Brain microvascular endothelial cell (primary cell): ENCODE results near the gene ANGPTL7.

Experiments
- DNase-seq: peaks from one replicate; pipeline ENCODE4 v3.0.0-alpha.2; 2020
- H3K27ac ChIP-seq: fragments of 250-450 bp; sonication (Bioruptor Pico); 2 replicates; pipeline ENCODE4 v1.5.1; 2020; ENCODE audit warnings: mild to moderate bottlenecking, moderate library complexity
- H3K27me3 ChIP-seq: fragments of 250-450 bp; sonication (Bioruptor Pico); replicated peaks from 2 replicates; pipeline ENCODE4 v1.5.1; 2020; ENCODE audit warnings: mild to moderate bottlenecking
- H3K36me3 ChIP-seq: fragments of 250-450 bp; sonication (Bioruptor Pico); replicated peaks from 2 replicates; pipeline ENCODE4 v1.5.1; 2020; ENCODE audit warnings: mild to moderate bottlenecking
- H3K4me3 ChIP-seq: 2 replicates; pipeline ENCODE4 v1.5.1; 2011; ENCODE audit warnings: low read depth, mild to moderate bottlenecking, control low read depth, low read length, moderate library complexity
- CTCF ChIP-seq: IDR thresholded peaks from 2 replicates; pipeline ENCODE4 v1.5.1; 2011; ENCODE audit warnings: low read depth, mild to moderate bottlenecking, moderate library complexity, low read length, control low read depth, inconsistent platforms; ENCODE audit errors: missing control alignments
- in situ Hi-C: cut with HindIII; loops from 2 replicates; pipeline ENCODE4 v1.10.0; 2017; ENCODE audit warnings: low sequenced_read_pairs, low pct_ligation_motif_present

The ANGPTL7 gene

GRCh38 chr1:11145741-11146140 lies 43.4 kb upstream of the ANGPTL7 start:
- H3K27me3 ChIP-seq = no peaks in the 10 kb centered on the region
- no peak overlapping the region for H3K4me3 ChIP-seq
- TF ChIP-seq CTCF = no peak
- in situ Hi-C loops = no loop called here
- H3K27ac ChIP-seq = no peak overlapping the region
- DNase-seq = no peak
- peaks cover 46% of the 10 kb centered on the region for H3K36me3 ChIP-seq

- no peak overlapping the region for H3K27ac ChIP-seq
- in situ Hi-C loops = no loop called here
- no peak for DNase-seq
- H3K27me3 ChIP-seq = no peaks in the 10 kb centered on the region
- peaks cover 46% of the 10 kb centered on the region for H3K36me3 ChIP-seq
- no peak for TF ChIP-seq CTCF
- H3K4me3 ChIP-seq = no peak overlapping the region
These were observed 41.9 kb upstream of the ANGPTL7 start for GRCh38 chr1:11147197-11147770.

GRCh38 chr1:11150326-11150725 lies 38.8 kb upstream of the ANGPTL7 start:
- no peaks in the 10 kb centered on the region for H3K27me3 ChIP-seq
- in situ Hi-C loops = no loop called here

GRCh38 chr1:11151114-11151513 lies 38.0 kb upstream of the ANGPTL7 start:
- no peak for DNase-seq
- TF ChIP-seq CTCF = no peak
- Histone ChIP-seq H3K27me3 (no peaks in the 10 kb centered on the region), H3K4me3 (no peak overlapping the region), H3K27ac (no peak overlapping the region), H3K36me3 (peaks cover 29% of the 10 kb centered on the region)
- in situ Hi-C loops = no loop called here

More at GRCh38 chr1:11150326-11150725, 38.8 kb upstream of the ANGPTL7 start:
- no peak for TF ChIP-seq CTCF
- Histone ChIP-seq H3K4me3 (no peak overlapping the region), H3K27ac (no peak overlapping the region), H3K36me3 (peaks cover 28% of the 10 kb centered on the region)
- DNase-seq = no peak

- TF ChIP-seq CTCF = no peak
- DNase-seq = no peak
- no peak overlapping the region for H3K4me3 ChIP-seq
- peaks cover 27% of the 10 kb centered on the region for H3K36me3 ChIP-seq
- no peak overlapping the region for H3K27ac ChIP-seq
- in situ Hi-C loops = no loop called here
- no peaks in the 10 kb centered on the region for H3K27me3 ChIP-seq
These were observed 37.1 kb upstream of the ANGPTL7 start for GRCh38 chr1:11151826-11152612.
